IMR-90 (cell line): ENCODE data around the gene ETFA. TPM values are rescaled to one million over a fixed set of nuclear protein-coding genes. Genes with fewer than 3 reads are reported as not detected.

Experiments
- polyA plus RNA-seq, 3 experiments: library from polyadenylated mRNA; depleted of rRNA; stranded (reverse); fragments of >200 nt; gene quantifications; 2 replicates each; pipeline ENCODE4 v1.2.3, GENCODE V29; 2012; ENCODE audit warnings: low replicate concordance in 1 of 3
- total RNA-seq: library from RNA; depleted of rRNA; stranded (reverse); fragments of >200 nt; gene quantifications from 2 replicates; pipeline ENCODE4 v1.2.3, GENCODE V29; 2012; rRNA removed

The ETFA gene
- total and polyA plus RNA-seq, 2 of the 4 experiments (the other 2 are of a cell fraction), result 115 to 172 TPM

Other genes with a start within 250 kb of the ETFA start
- gene ISL2, start 25.3 kb upstream of the ETFA start, total RNA-seq, result 1.1 and 1.3 TPM in 2 replicates
- gene ISL2, start 25.3 kb upstream of the ETFA start, polyA plus RNA-seq (2012; rRNA removed), result 2.5 and 3.6 TPM in 2 replicates